Keratinocyte (primary cell): ENCODE measurements around the gene CLRN3. TPM values are rescaled to one million over a fixed set of nuclear protein-coding genes. Genes with fewer than 3 reads are reported as not detected.

Source experiments
- DNase-seq: peaks from one replicate; pipeline ENCODE4 v3.0.0-alpha.2; 2011; ENCODE audit warnings: low read depth, missing footprints, low spot score
- FAIRE-seq: peaks from 2 replicates; lab custom pipeline; 2011; peaks lifted over from hg19 to GRCh38; lab: Jason Lieb, UNC
- H2AFZ ChIP-seq: 2 replicates; pipeline ENCODE4 v1.6.0; 2012; ENCODE audit warnings: low read length, control low read depth, inconsistent platforms; ENCODE audit not compliant: control insufficient read depth
- H3K27ac ChIP-seq: 2 replicates; pipeline ENCODE4 v1.5.1; 2011; ENCODE audit warnings: low read length; ENCODE audit not compliant: control insufficient read depth, insufficient read depth
- H3K27me3 ChIP-seq: 3 replicates; pipeline ENCODE4 v1.6.0; 2011; ENCODE audit warnings: low read length; ENCODE audit not compliant: control insufficient read depth, insufficient read depth; ENCODE audit errors: extremely low read depth
- H3K36me3 ChIP-seq, 2 experiments: 2 replicates in 1 of 2; 3 replicates in 1 of 2; pipeline ENCODE4 v1.5.1; 2011; ENCODE audit warnings: low read length in 2 of 2, mild to moderate bottlenecking in 1 of 2; ENCODE audit not compliant: control insufficient read depth in 2 of 2, insufficient read depth in 2 of 2; ENCODE audit errors: extremely low read depth in 1 of 2
- H3K4me1 ChIP-seq: 3 replicates; pipeline ENCODE4 v1.5.1; 2011; ENCODE audit warnings: low read length; ENCODE audit not compliant: control insufficient read depth, insufficient read depth; ENCODE audit errors: extremely low read depth
- H3K4me2 ChIP-seq: 3 replicates; pipeline ENCODE4 v1.6.0; 2011; ENCODE audit warnings: low read depth, low read length; ENCODE audit not compliant: control insufficient read depth, insufficient read depth; ENCODE audit errors: extremely low read depth
- H3K4me3 ChIP-seq, 3 experiments: fragments of 200-600 bp in 1 of 3; sonication (generic) in 1 of 3; 2 replicates in 2 of 3; 3 replicates in 1 of 3; pipeline ENCODE4 v1.5.1; 2011 to 2016; ENCODE audit warnings: low read length in 3 of 3, mild to moderate bottlenecking in 3 of 3, control low read depth in 2 of 3, inconsistent platforms in 1 of 3, low read depth in 1 of 3, mixed read lengths in 1 of 3, mixed run types in 1 of 3, moderate library complexity in 1 of 3; ENCODE audit not compliant: control insufficient read depth in 2 of 3, insufficient read depth in 2 of 3; ENCODE audit errors: extremely low read depth in 1 of 3
- H3K79me2 ChIP-seq: 2 replicates; pipeline ENCODE4 v1.6.0; 2012; ENCODE audit warnings: low read length; ENCODE audit not compliant: control insufficient read depth, insufficient read depth
- H3K9ac ChIP-seq: 3 replicates; pipeline ENCODE4 v1.6.0; 2011; ENCODE audit warnings: low read length; ENCODE audit not compliant: control insufficient read depth, insufficient read depth; ENCODE audit errors: extremely low read depth
- H3K9me1 ChIP-seq: 3 replicates; pipeline ENCODE4 v1.6.0; 2011; ENCODE audit warnings: low read length; ENCODE audit not compliant: control insufficient read depth, insufficient read depth; ENCODE audit errors: extremely low read depth
- H3K9me3 ChIP-seq: 2 replicates; pipeline ENCODE4 v1.5.1; 2012; ENCODE audit warnings: low read depth, low read length; ENCODE audit not compliant: control insufficient read depth
- H4K20me1 ChIP-seq: 3 replicates; pipeline ENCODE4 v1.6.0; 2011; ENCODE audit warnings: low read length; ENCODE audit not compliant: control insufficient read depth, insufficient read depth; ENCODE audit errors: extremely low read depth
- EZH2 ChIP-seq: IDR thresholded peaks from one replicate; pipeline ENCODE4 v1.6.1; 2012; ENCODE audit warnings: inconsistent platforms, mild to moderate bottlenecking, low read length, moderate library complexity
- dilution Hi-C: fragments of 300-500 bp; cut with MboI; formaldehyde crosslinking; loops from one replicate; pipeline ENCODE4 v1.7.0; 2020; ENCODE audit warnings: low sequenced_read_pairs; ENCODE audit not compliant: extremely low pct_ligation_motif_present
- polyA plus RNA-seq, 5 experiments: library from polyadenylated mRNA; depleted of rRNA in 3 of 5; stranded (reverse) in 3 of 5; stranded (forward) in 1 of 5; unstranded in 1 of 5; fragments of >200 nt; gene quantifications; 1 replicate in 1 of 5; 2 replicates in 3 of 5; 3 replicates in 1 of 5; pipeline versions ENCODE4 v1.2.1 to v1.2.3, GENCODE V29; 2011 to 2012; ENCODE audit warnings: missing spikeins in 2 of 5, low read depth in 1 of 5, low replicate concordance in 1 of 5
- TF ChIP-seq, protein P1 (sequence below), 3 experiments: IDR thresholded peaks in 1 of 3; conservative IDR thresholded peaks in 1 of 3; optimal IDR thresholded peaks in 1 of 3; 2 replicates in 2 of 3; 3 replicates in 1 of 3; pipeline versions ENCODE3 to v1.5.1; 2011; ENCODE audit warnings: low read length in 3 of 3, mild to moderate bottlenecking in 3 of 3, moderate library complexity in 2 of 3, control low read depth in 1 of 3, inconsistent platforms in 1 of 3; ENCODE audit not compliant: insufficient read depth in 2 of 3; ENCODE audit errors: extremely low read depth in 1 of 3

CLRN3 gene
- polyA plus RNA-seq, 1 donor (not counting 4 experiments of a cell fraction or from before 2014, with no cell fraction given): not detected

DNA sequence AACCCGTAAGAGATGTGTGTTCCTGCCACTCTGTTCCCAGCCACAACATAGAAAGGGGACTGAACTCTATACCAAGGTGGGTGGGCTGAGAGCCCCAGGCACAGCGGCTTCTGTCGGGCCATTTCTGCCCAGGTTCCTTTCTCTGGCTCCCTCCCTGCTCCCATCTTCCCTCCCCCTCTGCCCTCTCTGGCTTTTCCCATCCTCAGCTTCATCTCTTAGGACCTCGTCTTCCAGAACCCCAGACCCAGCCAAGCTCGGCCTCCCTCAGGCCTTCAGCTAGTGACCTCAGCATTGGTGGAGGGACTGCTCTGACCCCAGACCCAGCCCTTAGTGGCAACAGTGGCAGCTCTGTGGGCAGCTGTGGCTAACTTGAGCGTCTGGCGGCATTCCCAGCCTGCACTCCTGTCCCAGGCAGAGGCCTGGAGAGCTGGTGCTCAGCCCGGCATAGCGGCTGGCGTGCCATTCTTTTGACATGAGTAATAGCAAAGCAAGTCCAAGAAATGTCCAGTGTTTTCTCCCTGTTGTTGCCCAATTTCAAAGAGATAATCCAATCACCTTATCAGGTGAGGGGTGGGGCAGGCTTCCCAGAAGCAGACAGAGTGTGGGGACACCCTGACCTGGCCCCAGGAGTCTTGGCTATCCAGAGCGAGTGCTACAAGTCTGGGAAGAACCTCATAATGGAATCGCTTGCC, 30.1 kb upstream of the CLRN3 start:
- H3K79me2 ChIP-seq: no peaks in the 10 kb centered on the region
- no peak overlapping the region for H3K27ac ChIP-seq
- dilution Hi-C loops: no loop called here
- no peak overlapping the region for H3K4me3 ChIP-seq
- TF ChIP-seq, protein P1, sequence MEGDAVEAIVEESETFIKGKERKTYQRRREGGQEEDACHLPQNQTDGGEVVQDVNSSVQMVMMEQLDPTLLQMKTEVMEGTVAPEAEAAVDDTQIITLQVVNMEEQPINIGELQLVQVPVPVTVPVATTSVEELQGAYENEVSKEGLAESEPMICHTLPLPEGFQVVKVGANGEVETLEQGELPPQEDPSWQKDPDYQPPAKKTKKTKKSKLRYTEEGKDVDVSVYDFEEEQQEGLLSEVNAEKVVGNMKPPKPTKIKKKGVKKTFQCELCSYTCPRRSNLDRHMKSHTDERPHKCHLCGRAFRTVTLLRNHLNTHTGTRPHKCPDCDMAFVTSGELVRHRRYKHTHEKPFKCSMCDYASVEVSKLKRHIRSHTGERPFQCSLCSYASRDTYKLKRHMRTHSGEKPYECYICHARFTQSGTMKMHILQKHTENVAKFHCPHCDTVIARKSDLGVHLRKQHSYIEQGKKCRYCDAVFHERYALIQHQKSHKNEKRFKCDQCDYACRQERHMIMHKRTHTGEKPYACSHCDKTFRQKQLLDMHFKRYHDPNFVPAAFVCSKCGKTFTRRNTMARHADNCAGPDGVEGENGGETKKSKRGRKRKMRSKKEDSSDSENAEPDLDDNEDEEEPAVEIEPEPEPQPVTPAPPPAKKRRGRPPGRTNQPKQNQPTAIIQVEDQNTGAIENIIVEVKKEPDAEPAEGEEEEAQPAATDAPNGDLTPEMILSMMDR (optimal IDR thresholded peaks at IDR 0.05 in 1 of 3, IDR thresholded peaks at IDR 0.05 in 1 of 3, conservative IDR thresholded peaks at IDR 0.05 in 1 of 3; ENCODE audit: extremely low read depth in 1 of 3, insufficient read depth in 2 of 3, low read length in 3 of 3): no peak
- no peak for TF ChIP-seq EZH2
- DNase-seq (no peak), FAIRE-seq (no peak)
- H3K9me3 ChIP-seq: no peaks in the 10 kb centered on the region
- H3K9ac ChIP-seq: no peak overlapping the region
- H3K4me2 ChIP-seq: no peak overlapping the region
- H3K27me3 ChIP-seq: no peaks in the 10 kb centered on the region
- no peaks in the 10 kb centered on the region for H3K4me1 ChIP-seq
- no peaks in the 10 kb centered on the region for H4K20me1 ChIP-seq
- no peak overlapping the region for H2AFZ ChIP-seq
- no peaks in the 10 kb centered on the region for H3K9me1 ChIP-seq
- H3K36me3 ChIP-seq: no peaks in the 10 kb centered on the region

DNA sequence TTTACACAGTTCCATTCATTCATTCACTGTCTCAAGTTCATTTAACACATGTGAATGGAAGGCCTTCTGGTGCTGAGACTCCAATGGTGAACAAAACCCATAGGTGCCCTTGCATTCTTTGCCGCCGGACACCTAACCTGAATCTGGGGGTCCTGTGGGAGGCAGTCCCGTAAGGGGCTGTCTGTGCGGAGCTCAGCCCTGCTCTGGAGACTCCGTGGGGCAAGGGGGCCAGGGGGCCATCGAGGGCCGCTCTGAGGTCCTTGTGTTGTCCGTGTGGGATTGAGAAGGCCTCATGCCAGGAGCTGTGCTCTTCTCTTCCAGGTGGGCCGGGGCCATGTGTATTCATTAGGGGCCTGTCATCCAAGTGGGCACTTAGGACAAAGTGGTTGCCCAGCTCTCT, 29.5 kb upstream of the CLRN3 start:
- DNase-seq (no peak), FAIRE-seq (no peak)
- TF ChIP-seq, protein P1 (optimal IDR thresholded peaks at IDR 0.05 in 1 of 3, IDR thresholded peaks at IDR 0.05 in 1 of 3, conservative IDR thresholded peaks at IDR 0.05 in 1 of 3; ENCODE audit: extremely low read depth in 1 of 3, insufficient read depth in 2 of 3, low read length in 3 of 3): no peak
- no peak for TF ChIP-seq EZH2
- H3K36me3 ChIP-seq: no peaks in the 10 kb centered on the region
- no peak overlapping the region for H3K4me3 ChIP-seq
- no peak overlapping the region for H3K9ac ChIP-seq
- H3K4me1 ChIP-seq: no peaks in the 10 kb centered on the region
- no peaks in the 10 kb centered on the region for H3K9me1 ChIP-seq
- no peaks in the 10 kb centered on the region for H3K79me2 ChIP-seq
- H3K27me3 ChIP-seq: no peaks in the 10 kb centered on the region
- H2AFZ ChIP-seq: no peak overlapping the region
- no peaks in the 10 kb centered on the region for H4K20me1 ChIP-seq
- H3K4me2 ChIP-seq: no peak overlapping the region
- no peak overlapping the region for H3K27ac ChIP-seq
- no peaks in the 10 kb centered on the region for H3K9me3 ChIP-seq
- dilution Hi-C loops: no loop called here
